Globus pallidus (tissue), 1 donor: ENCODE data around the gene C2orf69.
A peak's percentile ranks its signal among the peaks of the same experiment; 100 is the strongest.
"Not testable (repeated sequence)": the region's sequence is repeated elsewhere in the genome, so short reads cannot be mapped to it uniquely, and the experiment has no call there.

Experiments
- DNase-seq: peaks from one replicate; pipeline ENCODE4 v3.0.0-alpha.2; 2015; ENCODE audit warnings: low spot score

C2orf69 gene, protein sequence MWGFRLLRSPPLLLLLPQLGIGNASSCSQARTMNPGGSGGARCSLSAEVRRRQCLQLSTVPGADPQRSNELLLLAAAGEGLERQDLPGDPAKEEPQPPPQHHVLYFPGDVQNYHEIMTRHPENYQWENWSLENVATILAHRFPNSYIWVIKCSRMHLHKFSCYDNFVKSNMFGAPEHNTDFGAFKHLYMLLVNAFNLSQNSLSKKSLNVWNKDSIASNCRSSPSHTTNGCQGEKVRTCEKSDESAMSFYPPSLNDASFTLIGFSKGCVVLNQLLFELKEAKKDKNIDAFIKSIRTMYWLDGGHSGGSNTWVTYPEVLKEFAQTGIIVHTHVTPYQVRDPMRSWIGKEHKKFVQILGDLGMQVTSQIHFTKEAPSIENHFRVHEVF

DNA sequence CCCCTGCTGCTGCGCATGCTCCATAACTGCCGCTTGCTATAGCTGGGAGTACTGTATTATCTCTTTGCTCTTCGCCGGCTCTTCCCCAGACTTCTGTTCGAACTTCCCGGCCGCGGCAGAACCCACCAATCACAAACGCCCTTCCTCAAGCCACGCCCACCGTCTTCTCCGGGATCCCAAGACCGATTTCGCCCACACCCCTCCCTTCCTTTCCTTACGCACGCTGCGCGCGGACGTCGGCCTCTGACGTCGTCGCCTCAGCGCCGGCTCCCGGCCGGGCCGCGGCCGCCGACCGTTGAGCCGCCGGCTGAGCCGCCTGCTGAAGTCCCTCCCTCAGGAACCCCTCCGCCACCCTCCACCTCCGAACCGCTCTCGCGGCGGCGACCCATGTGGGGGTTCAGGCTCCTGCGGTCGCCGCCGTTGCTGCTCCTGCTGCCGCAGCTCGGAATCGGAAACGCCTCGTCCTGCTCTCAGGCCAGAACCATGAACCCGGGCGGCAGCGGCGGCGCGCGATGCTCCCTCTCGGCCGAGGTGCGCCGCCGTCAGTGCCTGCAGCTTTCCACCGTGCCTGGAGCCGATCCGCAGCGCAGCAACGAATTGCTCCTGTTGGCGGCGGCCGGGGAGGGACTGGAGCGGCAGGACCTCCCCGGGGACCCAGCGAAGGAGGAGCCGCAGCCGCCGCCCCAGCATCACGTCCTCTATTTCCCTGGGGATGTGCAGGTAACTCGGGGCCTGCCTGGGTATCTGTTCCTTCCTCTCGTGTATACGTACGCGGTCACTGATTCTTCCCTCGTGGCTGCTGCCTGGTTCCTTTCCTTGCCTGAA is at the start of gene C2orf69:
Gene C2orf69, plus strand, starts transcription at position 242 of the 825 bp plus-strand sequence. Its CDS starts 146 bp downstream, at position 388.
- DNase-seq, result peak; percentile 96

DNA sequence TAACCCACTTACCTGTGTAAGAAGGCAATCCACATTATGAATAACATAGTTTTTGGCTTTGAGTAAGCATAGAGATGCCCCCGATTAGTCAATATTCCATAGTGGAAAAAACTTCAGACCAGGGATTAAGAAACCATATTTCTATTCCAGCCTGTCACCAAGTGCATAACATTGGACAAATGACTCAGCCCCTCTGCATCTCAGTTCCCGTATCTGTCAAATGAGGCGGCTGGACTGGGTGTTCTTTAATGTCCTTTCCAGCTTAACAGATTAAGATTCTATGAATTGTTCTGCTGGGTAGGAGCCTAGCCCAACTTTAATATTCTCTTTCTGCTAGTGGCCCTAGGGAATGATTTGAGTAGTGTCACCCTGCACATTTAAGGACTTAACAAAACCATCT is 48.3 kb upstream of the C2orf69 start:
- DNase-seq, result no peak

DNA sequence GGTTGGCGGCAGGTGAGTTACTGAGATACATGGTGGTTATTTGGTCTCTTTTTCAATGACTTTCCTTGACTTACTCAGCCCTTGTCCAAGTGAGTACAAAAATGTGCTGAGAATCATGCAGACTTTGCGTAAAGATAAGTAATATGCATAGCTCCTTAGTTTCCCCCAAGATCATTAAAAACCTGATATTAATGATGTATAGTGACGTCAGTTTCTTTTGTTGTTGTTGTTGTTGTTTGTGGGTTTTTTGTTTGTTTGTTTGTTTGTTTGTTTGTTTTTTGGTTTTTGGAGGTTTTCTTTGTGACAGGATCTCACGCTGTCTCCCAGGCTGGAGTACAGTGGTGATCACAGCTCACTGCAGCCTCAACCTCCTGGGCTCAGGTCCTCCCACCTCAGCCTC is 45.2 kb upstream of the C2orf69 start:
- no peak for DNase-seq

DNA sequence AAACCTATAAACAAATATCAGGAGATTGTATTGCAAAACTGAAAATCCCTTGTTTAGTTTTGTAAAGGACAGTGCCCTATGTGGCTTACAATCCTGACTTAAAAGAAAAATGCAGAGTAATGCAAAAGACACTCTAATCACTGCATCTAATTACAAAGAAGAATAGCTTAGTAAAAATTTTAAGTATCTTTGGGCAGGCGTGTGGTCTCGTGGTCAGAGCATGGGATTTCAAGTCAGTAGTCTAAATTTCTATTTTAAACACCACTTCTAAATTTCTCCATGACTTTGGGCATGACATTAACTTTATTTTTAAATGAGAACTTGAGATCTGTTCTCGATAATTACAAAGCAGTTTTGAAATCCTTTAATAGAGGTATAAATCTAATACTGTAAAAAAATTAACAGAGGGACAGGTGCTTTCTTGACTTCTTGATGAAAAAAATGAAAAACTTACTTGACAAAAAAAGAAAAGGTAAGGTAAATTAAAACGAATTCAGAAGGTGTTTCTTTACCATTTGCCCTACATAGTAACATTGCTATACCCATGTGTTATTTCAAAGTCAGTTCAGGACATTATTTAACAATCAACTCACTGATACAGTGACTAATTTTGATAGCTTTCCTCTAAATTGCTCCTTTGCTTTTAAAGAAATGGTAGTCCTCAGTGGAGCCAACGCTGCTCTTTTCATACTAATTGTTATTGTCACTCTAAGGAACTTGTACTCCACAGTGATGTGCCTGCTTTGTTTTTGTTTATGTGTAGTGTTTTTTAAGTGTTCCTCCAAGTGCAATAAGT is 42.5 kb upstream of the C2orf69 start:
- DNase-seq, result no peak

DNA sequence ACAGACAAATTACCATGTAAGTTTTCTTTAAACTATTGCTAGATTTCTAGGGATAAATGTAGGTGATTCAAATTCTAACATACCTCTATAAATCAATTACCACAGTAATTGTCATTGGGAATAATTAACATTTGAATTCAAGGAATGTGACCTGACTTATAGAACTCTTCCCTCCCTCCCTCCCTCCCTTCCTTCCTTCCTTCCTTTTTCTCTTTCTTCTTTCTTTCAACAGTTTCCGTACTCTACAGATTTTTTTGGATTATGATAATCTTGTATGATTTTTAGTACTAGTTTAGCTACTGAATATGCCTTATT is 41.9 kb upstream of the C2orf69 start:
- no peak for DNase-seq

DNA sequence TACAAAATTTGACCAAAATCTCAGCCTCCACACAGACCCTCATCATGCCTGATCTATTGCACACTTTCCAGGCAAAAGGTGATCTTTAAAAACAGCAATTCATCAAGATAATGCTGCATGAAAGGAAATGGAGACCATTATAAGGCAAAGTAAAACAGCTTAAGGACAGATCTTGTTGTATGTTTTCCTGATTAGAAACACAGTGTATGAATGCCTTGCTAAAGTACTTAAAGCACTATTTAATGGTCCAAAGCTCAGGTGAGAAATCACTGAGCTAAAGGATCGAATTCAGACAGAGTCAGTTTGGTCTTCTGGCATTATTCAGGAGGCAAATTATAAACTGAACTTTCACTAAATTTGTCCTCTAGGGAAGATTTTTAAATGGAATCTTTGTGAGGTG is 41.4 kb upstream of the C2orf69 start:
- DNase-seq, result no peak

DNA sequence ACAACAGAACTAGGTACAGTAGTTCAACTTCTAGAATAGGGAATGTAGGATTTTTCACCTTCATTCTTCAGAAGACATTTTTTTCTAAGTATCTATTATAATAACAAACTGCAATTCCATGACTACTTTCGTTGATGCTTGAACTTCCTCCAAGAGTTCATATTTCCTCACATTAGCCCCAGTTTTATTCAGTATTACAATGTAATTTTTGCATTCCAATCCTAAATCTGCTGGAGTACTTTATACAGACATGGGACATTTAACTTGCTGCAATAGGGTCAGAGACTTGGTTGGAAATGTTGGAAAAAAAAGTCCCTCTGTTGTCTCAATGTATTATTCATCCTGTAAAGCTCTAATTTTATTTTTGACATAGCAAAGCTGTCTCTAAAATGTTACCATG is 40.5 kb upstream of the C2orf69 start:
- no peak for DNase-seq

DNA sequence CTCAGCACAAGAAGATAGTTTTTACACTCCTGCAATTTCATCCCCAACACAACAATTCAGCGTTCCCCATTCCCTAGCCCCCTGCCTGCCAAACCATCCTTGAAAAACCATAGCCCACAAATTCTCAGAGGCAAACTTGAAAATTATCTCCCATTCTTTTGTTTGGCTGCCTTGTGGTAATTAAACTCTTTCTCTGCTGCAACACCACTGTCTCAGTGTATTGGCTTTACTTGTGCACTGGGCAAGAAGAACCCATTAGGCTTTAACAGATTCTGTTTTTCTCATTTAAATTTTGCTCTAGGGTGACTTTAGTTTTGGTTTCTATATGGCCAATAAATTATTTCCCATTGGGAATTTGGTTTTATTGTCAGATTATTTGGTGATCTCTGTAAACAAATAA is 36.9 kb upstream of the C2orf69 start:
- DNase-seq, result no peak

DNA sequence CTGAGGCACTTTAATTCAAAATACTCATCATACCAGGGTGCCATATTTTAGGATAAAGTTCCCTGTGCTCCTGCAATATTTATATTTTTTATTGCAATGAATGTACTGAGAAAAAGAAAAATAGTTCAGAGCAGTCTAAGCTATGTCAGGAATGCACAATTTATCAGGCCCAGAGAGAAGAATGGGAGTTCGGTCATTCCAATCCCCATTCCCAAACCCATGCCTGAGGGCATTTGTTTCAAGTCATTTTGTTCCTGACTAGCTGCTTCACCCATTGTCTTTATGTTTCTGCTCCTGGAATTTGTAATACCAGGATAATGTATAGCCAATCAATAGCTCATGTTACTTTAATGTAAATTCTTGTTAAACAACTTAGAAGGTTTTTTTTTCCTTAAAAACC is 35.7 kb upstream of the C2orf69 start:
- no peak for DNase-seq

DNA sequence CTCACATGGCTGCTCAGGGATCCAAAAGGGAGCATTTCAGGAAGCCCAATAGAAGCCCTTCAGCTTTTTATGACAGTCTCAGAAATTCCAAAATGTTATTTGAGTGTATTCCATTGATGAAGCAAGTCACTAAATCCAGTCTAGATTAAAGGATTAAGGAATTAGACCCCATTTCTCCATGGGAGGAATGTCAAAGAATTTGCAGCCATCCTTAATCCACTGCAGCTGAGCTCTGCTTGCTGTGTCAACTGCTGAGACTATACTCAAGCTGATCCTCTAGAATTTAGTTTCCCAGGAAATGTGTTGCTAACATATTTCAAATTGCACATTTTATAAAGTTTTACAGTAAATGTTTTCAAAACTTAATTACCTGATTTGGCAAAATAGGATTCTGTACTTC is 28.4 kb upstream of the C2orf69 start:
- DNase-seq, result no peak

DNA sequence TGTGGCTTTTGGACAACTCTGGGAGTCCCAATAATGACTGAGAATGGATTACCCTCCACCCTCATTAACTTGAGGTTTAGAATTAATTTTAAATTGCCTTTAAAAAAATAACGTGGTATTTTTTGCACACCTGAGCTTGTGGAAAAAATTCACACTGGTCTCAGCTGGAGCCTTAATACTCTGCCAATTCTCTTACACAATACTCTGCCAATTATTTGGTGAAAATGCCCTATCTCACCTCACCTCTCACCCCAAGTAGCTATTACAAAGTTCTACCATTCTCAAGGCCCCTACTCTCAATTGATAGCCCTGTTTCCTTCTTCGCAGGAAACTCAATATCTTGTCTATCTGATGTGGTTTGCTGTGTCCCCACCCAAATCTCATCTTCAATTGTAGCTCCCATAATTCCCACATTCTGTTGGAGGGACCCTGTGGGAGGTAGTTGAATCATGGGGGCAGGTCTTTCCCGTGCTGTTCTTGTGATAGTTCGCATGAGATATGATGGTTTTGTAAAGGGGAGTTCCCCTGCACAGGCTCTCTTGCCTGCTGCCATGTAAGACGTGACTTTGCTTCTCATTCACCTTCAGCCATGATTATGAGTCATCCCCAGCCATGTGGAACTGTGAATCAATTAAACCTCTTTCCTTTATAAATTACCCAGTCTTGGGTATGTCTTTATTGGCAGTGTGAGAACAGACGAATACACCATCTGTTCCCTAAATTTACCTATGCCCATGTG is 27.4 kb upstream of the C2orf69 start:
- no peak for DNase-seq

DNA sequence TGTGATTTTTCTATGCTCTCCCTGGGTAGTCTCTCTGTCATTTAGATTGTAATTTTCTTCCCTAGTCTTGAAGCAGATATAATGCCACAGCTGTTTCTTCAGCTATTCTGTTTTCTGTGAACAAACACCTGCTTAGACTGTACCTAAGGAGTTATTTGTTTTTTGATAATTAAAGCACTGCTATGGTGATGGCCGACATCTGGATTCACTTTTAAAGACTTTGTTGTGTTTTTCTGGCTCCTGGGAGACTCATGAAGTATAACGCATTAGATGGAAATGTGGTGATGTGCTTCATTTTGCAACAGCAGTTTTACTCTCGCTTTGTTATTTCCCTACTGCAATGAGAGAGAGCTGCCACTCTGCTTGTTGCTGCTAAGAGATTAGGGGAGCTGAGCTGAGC is 15.7 kb upstream of the C2orf69 start:
- no peak for DNase-seq

DNA sequence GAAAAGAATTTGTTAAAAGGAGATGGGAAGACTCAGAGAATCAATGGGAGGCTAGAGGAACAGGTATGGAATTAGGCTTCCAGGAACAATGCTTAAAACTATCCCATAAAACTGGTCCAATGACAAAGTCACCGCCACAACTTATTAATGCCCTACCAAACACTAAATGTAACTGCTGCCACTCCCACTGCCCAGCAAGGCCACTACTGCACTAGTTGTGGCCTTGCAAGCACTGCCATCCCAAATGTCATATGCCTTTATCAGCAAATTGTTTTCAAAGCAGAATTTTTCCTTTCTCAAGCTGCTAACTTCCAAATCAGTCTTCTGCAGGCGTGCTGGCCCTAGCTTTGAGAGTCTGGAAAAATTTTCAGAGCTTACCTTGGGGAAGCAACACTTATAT is 14.5 kb upstream of the C2orf69 start:
- DNase-seq, result no peak

DNA sequence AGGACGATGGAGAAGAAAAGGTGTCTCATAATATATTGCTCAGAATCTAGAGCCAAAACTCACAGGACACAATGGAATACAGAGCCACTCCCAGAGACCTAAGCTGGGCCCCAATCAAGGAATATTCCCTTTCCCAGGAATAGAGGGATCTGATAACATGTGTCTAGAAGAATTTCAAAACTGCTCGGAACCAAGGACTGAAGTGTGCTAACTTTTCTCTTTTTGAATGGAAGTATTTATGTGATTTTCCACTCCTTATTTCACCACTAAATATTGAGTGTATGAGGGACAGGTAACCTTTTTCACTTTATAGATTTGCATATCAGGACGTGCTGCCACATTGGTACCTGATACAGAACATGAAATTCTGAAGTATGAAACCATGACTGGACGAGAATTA is 9.2 kb upstream of the C2orf69 start:
- DNase-seq, result no peak

DNA sequence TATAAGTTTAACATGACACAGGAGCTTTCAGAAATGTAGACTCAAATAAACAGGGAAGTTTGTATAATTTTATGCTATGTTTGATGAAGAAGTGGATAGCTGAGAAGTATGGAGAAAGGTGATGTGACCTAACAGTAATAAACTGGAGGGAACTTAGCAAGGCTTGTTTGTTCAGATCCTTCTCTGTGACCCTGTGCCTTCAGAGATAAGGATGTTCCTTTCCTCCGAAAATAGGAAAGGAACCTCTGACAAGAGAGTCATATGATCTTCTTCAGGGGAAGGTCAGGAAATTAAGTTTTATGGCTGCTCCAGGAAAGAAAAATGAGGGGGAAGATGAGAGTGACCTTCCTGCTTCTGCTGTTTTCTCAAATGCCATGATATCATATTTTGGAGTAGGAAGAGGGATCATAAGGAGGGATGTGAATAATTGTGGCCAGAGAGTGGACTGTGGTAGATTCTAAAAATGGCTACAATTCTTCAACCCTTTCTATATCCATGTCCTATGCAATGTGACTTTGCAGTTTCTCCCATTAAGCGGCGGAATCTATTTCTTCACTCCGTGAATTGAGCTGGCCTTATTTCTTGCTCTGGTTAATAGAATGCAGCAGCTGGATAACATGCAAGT is 8.5 kb upstream of the C2orf69 start:
- DNase-seq, result no peak

DNA sequence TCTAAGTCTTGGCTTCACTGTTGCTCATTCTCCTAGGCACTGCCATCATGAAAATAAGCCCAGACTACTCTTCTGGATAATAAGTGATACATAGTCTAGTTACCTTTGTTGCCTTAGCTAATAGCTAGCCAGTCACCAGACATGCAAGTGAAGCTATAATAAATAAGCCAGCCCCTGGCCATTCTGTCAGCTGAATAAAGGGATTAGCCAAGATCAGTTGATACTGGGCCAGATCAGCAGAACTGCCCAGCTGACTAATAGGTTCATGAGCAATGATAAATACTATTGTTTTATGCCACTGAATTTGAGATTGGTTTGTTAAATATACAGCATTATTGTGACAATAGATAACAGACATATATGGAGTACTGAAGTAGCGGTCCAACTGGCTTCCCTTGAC is 8.0 kb upstream of the C2orf69 start:
- no peak for DNase-seq

DNA sequence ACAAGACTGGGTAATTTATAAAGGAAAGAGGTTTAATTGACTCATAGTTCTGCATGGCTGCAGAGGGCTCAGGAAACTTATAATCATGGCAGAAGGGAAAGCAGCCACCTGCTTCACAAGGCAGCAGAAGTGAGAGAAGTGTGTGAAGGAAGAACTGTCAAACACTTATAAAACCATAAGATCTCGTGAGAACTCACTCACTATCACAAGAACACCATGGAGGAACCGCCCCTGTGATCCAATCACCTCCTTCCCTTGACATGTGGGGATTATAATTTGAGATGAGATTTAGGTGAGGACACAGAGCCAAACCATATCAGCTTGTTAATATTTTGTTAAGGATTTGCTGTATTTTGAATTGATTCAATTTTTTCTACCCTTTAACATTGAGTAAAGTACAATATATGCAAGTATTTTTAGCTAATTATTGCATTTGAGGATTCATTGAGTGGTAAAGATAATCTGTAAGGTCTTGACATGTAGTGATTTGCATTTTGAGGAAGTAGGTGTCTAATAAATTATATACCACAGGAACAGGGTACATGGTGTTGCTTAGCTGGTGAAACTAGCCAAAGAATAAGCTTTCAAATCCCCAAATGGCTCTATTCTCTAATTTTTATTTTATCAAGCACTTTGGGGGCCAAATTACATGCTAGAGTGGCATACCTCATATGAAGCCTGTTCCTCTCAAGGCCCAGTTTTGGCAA is 3.9 kb upstream of the C2orf69 start:
- no peak for DNase-seq

DNA sequence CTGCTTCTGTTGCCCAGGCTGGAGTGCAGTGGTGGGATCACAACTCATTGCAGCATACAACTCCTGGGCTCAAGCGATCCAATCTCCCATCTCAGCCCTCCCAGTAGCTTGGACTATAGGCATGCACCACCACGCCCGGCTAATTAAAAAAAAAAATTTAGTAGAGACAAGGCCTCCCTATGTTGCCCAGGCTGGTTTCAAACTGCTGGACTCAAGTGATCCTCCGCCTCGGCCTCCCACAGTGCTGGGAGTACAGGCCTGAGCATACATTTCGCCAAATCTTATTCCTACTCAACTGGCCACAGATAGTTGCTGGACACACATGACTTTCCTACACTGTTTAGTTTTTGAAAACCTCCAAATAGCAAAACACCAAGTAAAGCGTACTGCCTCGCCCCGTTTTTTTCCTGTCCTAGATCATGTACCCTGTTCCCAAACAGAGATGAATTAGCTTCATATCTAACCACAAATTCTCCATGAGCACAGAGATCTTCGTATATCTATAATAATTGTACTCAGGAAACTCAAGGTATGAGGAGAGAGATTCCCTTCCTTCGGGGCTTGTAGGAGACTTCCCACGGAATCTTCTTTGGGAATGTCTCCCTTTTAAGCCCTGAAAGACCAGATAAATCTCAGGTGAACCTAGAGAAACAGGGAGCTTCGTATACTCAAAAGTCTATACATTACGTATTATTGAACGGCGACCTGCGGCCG is 598 bp upstream of the C2orf69 start:
- DNase-seq, result no peak

DNA sequence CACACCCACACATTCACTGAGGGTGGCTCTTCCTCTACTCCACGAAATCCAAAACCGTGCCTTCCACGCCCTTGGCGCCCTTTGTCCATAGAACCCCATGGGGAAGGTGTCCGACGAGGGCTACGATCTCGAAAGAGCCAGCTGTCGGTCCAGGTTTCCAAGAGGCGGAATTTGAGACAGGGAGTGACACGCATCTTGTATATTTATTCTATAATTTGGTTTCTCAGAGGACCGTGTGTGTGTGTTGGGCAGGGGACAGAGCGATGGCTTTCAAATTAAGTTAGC is 726 bp downstream of the C2orf69 start:
- no peak for DNase-seq

DNA sequence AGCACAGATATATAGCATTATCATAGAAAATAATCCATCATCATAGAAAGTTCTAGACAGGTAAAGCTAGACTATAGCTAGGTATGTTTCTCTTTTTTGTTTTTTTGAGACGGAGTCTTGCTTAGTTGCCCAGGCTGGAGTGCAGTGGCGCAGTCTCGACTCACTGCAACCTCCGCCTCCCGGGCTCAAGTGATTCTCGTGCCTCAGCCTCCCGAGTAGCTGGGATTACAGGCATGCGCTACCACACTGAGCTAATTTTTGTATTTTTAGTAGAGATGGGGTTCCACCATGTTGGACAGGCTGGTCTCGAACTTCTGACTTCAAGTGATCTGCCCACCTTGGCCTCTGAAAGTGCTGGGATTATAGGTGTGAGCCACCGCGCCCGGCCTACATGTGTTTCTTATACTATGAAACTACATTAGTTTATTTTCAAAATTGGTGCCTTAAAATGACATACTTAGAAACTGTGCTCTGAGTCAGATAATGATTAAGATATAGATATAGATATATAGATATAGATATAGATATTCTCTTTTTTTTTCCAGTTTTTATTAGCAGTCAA is 1.5 kb downstream of the C2orf69 start:
- DNase-seq, result not testable (repeated sequence)
